ENCODE measurements around the gene MEGF9.

MEGF9 gene

GRCh38 chr9:120619751-120620655 is 94.3 kb downstream of the MEGF9 start:
- peak; percentile 72 for DNase-seq

- DNase-seq, result no peak
Measured at GRCh38 chr9:120616966-120617935, 97.0 kb downstream of the MEGF9 start.

- peak; percentile 2 for DNase-seq
Measured at GRCh38 chr9:120612218-120612617, 102.1 kb downstream of the MEGF9 start.

- DNase-seq, result no peak
Measured at GRCh38 chr9:120611690-120612068, 102.6 kb downstream of the MEGF9 start.

- no peak for DNase-seq
Measured at GRCh38 chr9:120610975-120611689, 103.1 kb downstream of the MEGF9 start.

GRCh38 chr9:120609636-120610035 is 104.6 kb downstream of the MEGF9 start:
- DNase-seq, result no peak

GRCh38 chr9:120608421-120608820 is 105.8 kb downstream of the MEGF9 start:
- DNase-seq, result no peak

GRCh38 chr9:120603591-120603990 is 110.7 kb downstream of the MEGF9 start:
- no peak for DNase-seq

GRCh38 chr9:120603010-120603409 is 111.3 kb downstream of the MEGF9 start:
- DNase-seq, result no peak

- no peak for DNase-seq
Measured at GRCh38 chr9:120593955-120594277, 120.4 kb downstream of the MEGF9 start.

- no peak for DNase-seq
Measured at GRCh38 chr9:120593250-120593954, 120.9 kb downstream of the MEGF9 start.

GRCh38 chr9:120592210-120592609 is 122.1 kb downstream of the MEGF9 start:
- no peak for DNase-seq

- DNase-seq, result no peak
Measured at GRCh38 chr9:120587328-120587727, 126.9 kb downstream of the MEGF9 start.

GRCh38 chr9:120583958-120584369 is 130.3 kb downstream of the MEGF9 start:
- DNase-seq, result peak; percentile 57

GRCh38 chr9:120580051-120580896 is 134.0 kb downstream of the MEGF9 start, which contains the start of gene CDK5RAP2:
CDK5RAP2 (minus strand) TSS chr9:120580167; CDS start chr9:120579978, 189 bp downstream.
- peak; percentile 96 for DNase-seq

- DNase-seq, result no peak
Measured at GRCh38 chr9:120579139-120580050, 134.9 kb downstream of the MEGF9 start.

- DNase-seq, result no peak
Measured at GRCh38 chr9:120574473-120574872, 139.8 kb downstream of the MEGF9 start.

GRCh38 chr9:120572472-120572871 is 141.8 kb downstream of the MEGF9 start:
- no peak for DNase-seq

GRCh38 chr9:120571443-120572257 is 142.6 kb downstream of the MEGF9 start:
- no peak for DNase-seq

Data from NCI-H1694 (cell line).